Measurements from ENCODE around the gene CYP24A1.

- TF ChIP-seq CTCF (IDR thresholded peaks at IDR 0.05) (no peak), POLR2A (IDR thresholded peaks at IDR 0.05) (no peak)
Measured at GRCh38 chr20:54107600-54108325, 66.0 kb downstream of the CYP24A1 start.

Data from heart left ventricle (tissue), 13 donors.